ENCODE measurements around the gene SUGCT.

DNA sequence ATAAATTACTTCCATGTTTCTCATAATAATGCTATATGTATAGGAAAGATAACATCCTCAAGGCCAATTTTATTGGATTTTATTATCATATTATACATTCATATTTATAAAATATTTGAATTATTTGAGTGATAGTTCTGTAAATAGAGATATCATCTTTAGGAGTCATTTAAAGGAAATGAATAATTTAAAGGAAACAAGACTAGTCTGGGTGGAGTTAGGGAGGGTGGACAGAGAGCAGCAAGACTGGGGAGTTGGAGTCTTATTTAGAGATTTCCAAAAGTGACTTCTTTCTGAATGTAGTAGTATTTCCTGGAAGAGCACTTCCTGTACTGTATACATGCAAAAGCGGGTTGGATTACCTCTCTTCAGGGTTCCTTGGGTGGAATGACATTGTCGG is 342.3 kb downstream of the SUGCT start:
- no peak for TF ChIP-seq POLR2A (IDR thresholded peaks at IDR 0.05; ENCODE audit: low read depth)
- TF ChIP-seq CTCF (IDR thresholded peaks at IDR 0.05), result no peak
- TF ChIP-seq POLR2AphosphoS5 (IDR thresholded peaks at IDR 0.05), result no peak
- TF ChIP-seq EP300 (IDR thresholded peaks at IDR 0.05), result no peak

Measured in esophagus muscularis mucosa (tissue), 4 donors.